Spinal cord (tissue), 10 donors: ENCODE results near the gene DGKE. TPM values are rescaled to one million over a fixed set of nuclear protein-coding genes. Genes with fewer than 3 reads are reported as not detected.

Experiments
- DNase-seq, 6 donors: peaks; one replicate each; pipeline versions ENCODE4 v3.0.0 to v3.0.0-alpha.2; 2013 to 2015; ENCODE audit warnings: low spot score in 6 of 6, low read depth in 4 of 6
- H3K27ac ChIP-seq: one replicate; pipeline ENCODE4 v1.5.1; 2013; ENCODE audit warnings: low read depth, low read length, control low read depth
- H3K27me3 ChIP-seq: one replicate; pipeline ENCODE4 v1.6.1; 2013; ENCODE audit warnings: low read length; ENCODE audit not compliant: control insufficient read depth, insufficient read depth
- H3K36me3 ChIP-seq: one replicate; pipeline ENCODE4 v1.6.1; 2013; ENCODE audit warnings: low read length; ENCODE audit not compliant: control insufficient read depth, insufficient read depth
- H3K4me1 ChIP-seq: one replicate; pipeline ENCODE4 v1.6.1; 2013; ENCODE audit warnings: low read length; ENCODE audit not compliant: control insufficient read depth, insufficient read depth
- H3K4me3 ChIP-seq: one replicate; pipeline ENCODE4 v1.5.1; 2013; ENCODE audit warnings: low read depth, low read length, control low read depth
- H3K9me3 ChIP-seq: one replicate; pipeline ENCODE4 v1.6.1; 2013; ENCODE audit warnings: low read length; ENCODE audit not compliant: control insufficient read depth, insufficient read depth
- WGBS: methylation state at CpG from one replicate; pipeline ENCODE4 v1.1.5; 2013; ENCODE audit warnings: missing lambda C conversion rate; ENCODE audit not compliant: insufficient coverage; 5-methylcytosine and 5-hydroxymethylcytosine counted together
- polyA plus RNA-seq, 2 donors: library from polyadenylated mRNA; unstranded; fragments of 120-200 nt; gene quantifications; one replicate each; pipeline ENCODE4 v1.2.1, GENCODE V29; 2013; ENCODE audit not compliant: insufficient read length in 2 of 2
- total RNA-seq, 2 donors: library from RNA; depleted of rRNA in 1 of 2; stranded (reverse); fragments of 120-200 nt in 1 of 2; fragments of >200 nt in 1 of 2; gene quantifications; one replicate each; pipeline versions ENCODE4 v1.2.3 to v1.2.4, GENCODE V29; 2013 to 2014
- donor health status: healthy.

The DGKE gene
- total and polyA plus RNA-seq, 4 donors, result 11.0 to 38.1 (median 11.7) TPM

- no peak overlapping the region for H3K4me3 ChIP-seq
- H3K9me3 ChIP-seq, result no peaks in the 10 kb centered on the region
- WGBS, result 82% methylated on average over 9 of the region's 12 CpGs
- no peak for DNase-seq
- no peaks in the 10 kb centered on the region for H3K27me3 ChIP-seq
- H3K27ac ChIP-seq, result no peak overlapping the region
- H3K4me1 ChIP-seq, result peaks cover 11% of the 10 kb centered on the region
- no peaks in the 10 kb centered on the region for H3K36me3 ChIP-seq
These were observed 22.8 kb upstream of the DGKE start for GRCh38 chr17:56810891-56811775.

GRCh38 chr17:56812901-56813388 lies 21.0 kb upstream of the DGKE start:
- Histone ChIP-seq H3K4me3 (no peak overlapping the region), H3K9me3 (no peaks in the 10 kb centered on the region), H3K4me1 (peaks cover 11% of the 10 kb centered on the region), H3K27me3 (no peaks in the 10 kb centered on the region), H3K27ac (no peak overlapping the region), H3K36me3 (no peaks in the 10 kb centered on the region)
- WGBS, result 29% methylated on average over 7 of the region's 7 CpGs
- DNase-seq, result peak in 2 of 6 donors; percentile 19 to 26

- Histone ChIP-seq H3K4me1 (peaks cover 7% of the 10 kb centered on the region), H3K4me3 (no peak overlapping the region), H3K9me3 (no peaks in the 10 kb centered on the region), H3K36me3 (no peaks in the 10 kb centered on the region), H3K27ac (no peak overlapping the region), H3K27me3 (no peaks in the 10 kb centered on the region)
- 70% methylated on average over 1 of the region's 6 CpGs for WGBS
- no peak for DNase-seq
These were observed 18.2 kb upstream of the DGKE start for GRCh38 chr17:56815711-56816110.

- no peak for DNase-seq
- Histone ChIP-seq H3K4me1 (peaks cover 5% of the 10 kb centered on the region), H3K36me3 (no peaks in the 10 kb centered on the region), H3K27ac (no peak overlapping the region), H3K27me3 (no peaks in the 10 kb centered on the region), H3K4me3 (no peak overlapping the region), H3K9me3 (no peaks in the 10 kb centered on the region)
These were observed 16.9 kb upstream of the DGKE start for GRCh38 chr17:56817066-56817465.

GRCh38 chr17:56819030-56819429 lies 14.9 kb upstream of the DGKE start:
- DNase-seq, result no peak
- 100% methylated on average over 1 of the region's 2 CpGs for WGBS
- H3K9me3 ChIP-seq, result no peaks in the 10 kb centered on the region
- no peak overlapping the region for H3K4me3 ChIP-seq
- no peak overlapping the region for H3K27ac ChIP-seq
- no peaks in the 10 kb centered on the region for H3K4me1 ChIP-seq
- H3K27me3 ChIP-seq, result no peaks in the 10 kb centered on the region
- H3K36me3 ChIP-seq, result no peaks in the 10 kb centered on the region

- Histone ChIP-seq H3K27me3 (no peaks in the 10 kb centered on the region), H3K27ac (no peak overlapping the region), H3K4me3 (no peak overlapping the region), H3K4me1 (no peaks in the 10 kb centered on the region), H3K9me3 (no peaks in the 10 kb centered on the region), H3K36me3 (no peaks in the 10 kb centered on the region)
- peak in 4 of 6 donors; percentile 29 to 81 (median 55) for DNase-seq
- 28% methylated on average over 9 of the region's 14 CpGs for WGBS
These were observed 14.4 kb upstream of the DGKE start for GRCh38 chr17:56819431-56820145.

- Histone ChIP-seq H3K4me1 (no peaks in the 10 kb centered on the region), H3K27me3 (no peaks in the 10 kb centered on the region), H3K9me3 (no peaks in the 10 kb centered on the region), H3K36me3 (no peaks in the 10 kb centered on the region), H3K27ac (no peak overlapping the region), H3K4me3 (no peak overlapping the region)
- DNase-seq, result no peak
- 90% methylated on average over 3 of the region's 10 CpGs for WGBS
These were observed 13.7 kb upstream of the DGKE start for GRCh38 chr17:56820207-56820606.

GRCh38 chr17:56821847-56822534 lies 12.0 kb upstream of the DGKE start:
- H3K4me3 ChIP-seq, result no peak overlapping the region
- no CpG with 5 or more reads among the region's 3 CpGs for WGBS
- DNase-seq, result no peak
- no peaks in the 10 kb centered on the region for H3K36me3 ChIP-seq
- no peak overlapping the region for H3K27ac ChIP-seq
- no peaks in the 10 kb centered on the region for H3K4me1 ChIP-seq
- no peaks in the 10 kb centered on the region for H3K27me3 ChIP-seq
- no peaks in the 10 kb centered on the region for H3K9me3 ChIP-seq

GRCh38 chr17:56822725-56823124 lies 11.2 kb upstream of the DGKE start:
- no peaks in the 10 kb centered on the region for H3K36me3 ChIP-seq
- H3K27me3 ChIP-seq, result no peaks in the 10 kb centered on the region
- H3K4me1 ChIP-seq, result no peaks in the 10 kb centered on the region
- DNase-seq, result no peak
- H3K9me3 ChIP-seq, result no peaks in the 10 kb centered on the region
- WGBS, result 86% methylated on average over 2 of the region's 5 CpGs
- no peak overlapping the region for H3K27ac ChIP-seq
- H3K4me3 ChIP-seq, result no peak overlapping the region
